ENCODE results near the gene ADCY10. TPM values are rescaled to one million over a fixed set of nuclear protein-coding genes. Genes with fewer than 3 reads are reported as not detected.

ADCY10 gene
- total and polyA plus RNA-seq, 2 donors (not counting 3 experiments of a cell fraction or from before 2014, with no cell fraction given): not detected

DNA sequence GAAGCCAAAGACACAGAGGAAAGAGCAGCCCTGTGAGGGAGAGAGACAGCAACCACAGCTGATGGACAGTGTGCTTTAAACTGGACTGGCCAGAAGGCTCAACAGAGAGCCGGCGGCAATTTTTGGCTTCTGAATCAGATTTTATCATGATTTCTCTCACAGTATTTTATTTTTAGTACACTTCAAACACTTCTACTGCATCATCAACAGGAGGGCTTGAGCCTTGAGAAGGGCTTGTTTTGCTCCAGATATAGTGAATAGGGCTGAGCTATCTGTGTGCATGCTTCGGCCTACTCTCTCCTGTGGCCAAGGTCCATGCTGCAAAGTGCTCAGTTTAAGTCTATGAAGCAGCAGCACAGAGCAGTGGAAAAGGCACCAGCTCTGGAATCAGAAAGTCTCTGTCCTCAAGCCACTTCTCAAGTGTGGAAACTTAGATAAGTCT lies 33.3 kb downstream of the ADCY10 start:
- intact Hi-C loops (cut with micrococcal nuclease): no loop called here
- TF ChIP-seq CTCF (IDR thresholded peaks at IDR 0.05; ENCODE audit: extremely low read depth in 1 of 2, insufficient read depth in 1 of 2, low read depth in 1 of 2, low read length in 2 of 2) (no peak), MYC (IDR thresholded peaks at IDR 0.05; ENCODE audit: low read depth, low read length) (no peak), JUN (IDR thresholded peaks at IDR 0.05; ENCODE audit: borderline replicate concordance, insufficient read depth, insufficient read length, low read depth) (no peak), POLR2A (IDR thresholded peaks at IDR 0.05; ENCODE audit: low read depth, low read length) (no peak), EZH2 (IDR thresholded peaks at IDR 0.05; ENCODE audit: borderline replicate concordance, low read depth, low read length, severe bottlenecking) (no peak), POLR2AphosphoS5 (IDR thresholded peaks at IDR 0.05; ENCODE audit: insufficient read depth, low read depth, low read length) (no peak), GATA2 (IDR thresholded peaks at IDR 0.05; ENCODE audit: insufficient read depth, insufficient read length, low read depth, low read length) (no peak), FOS (IDR thresholded peaks at IDR 0.05; ENCODE audit: borderline replicate concordance, insufficient read depth, low read length) (no peak)
- TF ChIP-seq, protein P1, sequence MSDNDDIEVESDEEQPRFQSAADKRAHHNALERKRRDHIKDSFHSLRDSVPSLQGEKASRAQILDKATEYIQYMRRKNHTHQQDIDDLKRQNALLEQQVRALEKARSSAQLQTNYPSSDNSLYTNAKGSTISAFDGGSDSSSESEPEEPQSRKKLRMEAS (IDR thresholded peaks at IDR 0.05; ENCODE audit: insufficient read depth, insufficient read length): no peak
- no TSS peak for BruUV-seq (replicated peaks)
- Histone ChIP-seq H2AFZ (ENCODE audit: low read depth, low read length) (no peak overlapping the region), H3K4me3 (replicated peaks in 1 of 3; ENCODE audit: insufficient read depth in 1 of 3, low read depth in 1 of 3, low read length in 3 of 3) (no peak overlapping the region), H3K4me2 (ENCODE audit: insufficient read depth, low read length) (no peak overlapping the region), H3K27me3 (ENCODE audit: control insufficient read depth in 2 of 2, insufficient read depth in 2 of 2, low read length in 2 of 2) (no peaks in the 10 kb centered on the region), H3K9ac (replicated peaks; ENCODE audit: extremely low read depth, insufficient read depth, low read length) (no peak overlapping the region), H3K27ac (ENCODE audit: insufficient read depth, low read depth, low read length) (no peak overlapping the region), H3K9me3 (replicated peaks; ENCODE audit: control insufficient read depth, insufficient read depth, low read length) (no peaks in the 10 kb centered on the region), H3K79me2 (ENCODE audit: control insufficient read depth, insufficient read depth, low read length) (no peaks in the 10 kb centered on the region), H3K9me1 (replicated peaks; ENCODE audit: control insufficient read depth, extremely low read depth, insufficient read depth, low read length) (no peaks in the 10 kb centered on the region), H3K36me3 (ENCODE audit: control insufficient read depth in 2 of 2, extremely low read depth in 1 of 2, insufficient read depth in 2 of 2, low read length in 2 of 2) (no peaks in the 10 kb centered on the region), H3K4me1 (ENCODE audit: control insufficient read depth, extremely low read depth, insufficient read depth, low read length) (no peaks in the 10 kb centered on the region), H4K20me1 (replicated peaks; ENCODE audit: control insufficient read depth, extremely low read depth, insufficient read depth, low read length) (no peaks in the 10 kb centered on the region)
- FAIRE-seq: no peak
- dilution Hi-C loops (cut with MboI; ENCODE audit: extremely low pct_ligation_motif_present, low sequenced_read_pairs): no loop called here
- no peak for DNase-seq (ENCODE audit: low read depth, low spot score)
- ChIA-PET CTCF (no interaction called here), POLR2A (no interaction called here)
